GM18502 (cell line): ENCODE results near the gene VPS26C.

Source experiments
- ATAC-seq: cut with Tn5 transposase; IDR thresholded peaks from one replicate; pipeline ENCODE4 v1.9.1; 2021; ENCODE audit warnings: mild to moderate bottlenecking; ENCODE audit not compliant: unreplicated experiment, poor library complexity

VPS26C gene

DNA sequence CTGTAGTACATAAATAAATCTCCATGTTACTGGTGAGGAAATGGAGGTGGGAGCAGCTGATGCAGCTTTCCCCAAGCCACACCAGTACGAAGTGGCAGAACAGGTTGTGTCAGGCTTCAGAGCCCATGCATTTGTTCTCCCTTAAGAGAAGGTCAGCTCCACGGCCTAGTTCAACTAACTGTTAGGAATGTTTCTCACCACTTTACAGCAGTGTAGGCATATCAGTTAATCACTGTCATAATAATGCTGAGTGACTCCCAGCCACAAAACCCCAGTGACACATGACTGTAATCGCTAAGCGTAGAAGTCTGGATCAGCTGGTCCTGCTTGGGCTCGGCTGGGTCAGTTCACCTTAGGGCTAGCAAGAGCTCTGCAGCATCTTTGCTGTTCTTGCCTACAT is 90.4 kb downstream of the VPS26C start:
- no peak for ATAC-seq
